Activated CD8-positive, alpha-beta memory T cell treated with anti-CD3 and anti-CD28 coated beads for 1 hour (primary cell): ENCODE results near the gene AKT3.

Experiments used
- DNase-seq, 2 donors: peaks; one replicate each; pipeline ENCODE4 v3.0.0-alpha.2; 2020; ENCODE audit warnings: low read depth in 1 of 2; ENCODE audit errors: extremely low read depth in 1 of 2

Gene AKT3

GRCh38 chr1:243493156-243494129, 356.6 kb downstream of the AKT3 start:
- no peak for DNase-seq

GRCh38 chr1:243490748-243491686, 359.0 kb downstream of the AKT3 start:
- DNase-seq: no peak

DNA sequence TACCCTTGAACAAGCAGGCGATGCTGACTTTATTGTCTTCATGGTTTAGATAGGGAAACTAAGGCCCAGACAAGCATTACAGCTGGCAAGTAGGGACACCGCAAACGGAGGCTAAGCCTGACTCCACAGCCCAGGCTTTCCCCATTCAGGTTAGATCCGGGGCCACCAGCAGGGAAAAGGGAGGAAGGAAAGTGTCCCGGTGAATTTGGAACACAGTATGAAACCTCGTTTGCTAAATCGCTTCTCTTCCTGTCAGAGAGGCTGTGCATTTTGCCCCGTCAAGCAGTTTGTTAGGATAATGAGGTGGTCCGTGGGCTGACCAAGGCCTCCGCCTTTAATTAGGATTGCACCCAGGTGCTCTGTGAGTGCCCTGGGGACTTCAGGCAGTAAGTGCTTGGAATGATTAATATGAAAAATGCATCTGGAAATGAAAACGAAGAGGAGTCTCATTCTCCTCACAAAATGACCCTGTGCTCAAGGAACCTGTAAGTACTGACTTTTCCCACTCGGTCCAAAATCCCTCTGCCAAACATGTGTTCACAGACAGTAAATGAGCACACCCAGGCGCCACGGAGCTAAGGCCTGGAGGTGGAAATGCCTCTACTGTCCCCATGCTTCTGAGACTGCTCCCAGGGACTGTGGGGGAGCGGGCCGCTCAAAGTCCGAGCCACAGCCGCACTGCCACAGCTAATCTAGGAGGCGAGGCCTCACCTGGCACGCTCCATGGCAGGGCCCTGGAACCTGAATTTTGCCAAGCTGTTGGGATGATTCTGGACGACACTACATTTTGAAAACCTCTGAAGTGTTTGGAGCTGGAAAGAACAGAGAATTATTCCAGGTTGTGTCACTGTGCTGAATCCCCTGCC, 360.1 kb downstream of the AKT3 start:
- no peak for DNase-seq

GRCh38 chr1:243489158-243489527, 360.9 kb downstream of the AKT3 start:
- DNase-seq: no peak

DNA sequence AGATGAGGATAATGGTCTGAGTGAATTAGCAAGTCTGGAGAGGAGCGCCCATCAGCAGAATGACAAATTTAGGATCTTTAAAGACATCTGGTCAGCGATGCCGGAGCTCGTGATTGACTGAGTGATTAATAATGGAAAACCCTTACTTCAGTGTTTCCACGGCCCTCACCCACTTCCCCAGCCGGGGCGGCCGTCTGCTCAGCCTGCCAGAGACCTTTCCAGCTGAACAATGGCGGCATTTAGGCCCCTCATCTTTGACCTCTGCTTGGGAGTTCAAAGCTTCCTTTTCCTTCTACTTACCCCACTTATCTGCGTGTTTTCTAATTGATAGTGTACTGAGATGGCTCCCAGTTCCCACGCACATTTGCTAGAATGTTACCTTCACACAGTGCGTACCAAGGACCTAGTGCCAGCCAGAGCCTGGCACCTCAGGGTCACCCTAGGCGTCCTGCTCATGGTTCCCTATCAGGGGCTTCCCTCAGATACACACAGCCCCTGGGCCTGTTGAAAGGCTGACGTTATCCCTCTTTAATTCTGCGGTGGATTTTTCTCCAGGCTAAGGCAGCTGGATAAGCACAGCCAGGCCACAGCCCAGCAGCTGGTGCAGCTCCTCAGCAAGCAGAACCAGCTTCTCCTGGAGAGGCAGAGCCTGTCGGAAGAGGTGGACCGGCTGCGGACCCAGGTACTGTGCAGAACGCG, 361.4 kb downstream of the AKT3 start:
- DNase-seq: no peak

GRCh38 chr1:243487649-243488227, 362.3 kb downstream of the AKT3 start:
- no peak for DNase-seq

- DNase-seq: no peak
These were observed 362.9 kb downstream of the AKT3 start for GRCh38 chr1:243487036-243487648.

DNA sequence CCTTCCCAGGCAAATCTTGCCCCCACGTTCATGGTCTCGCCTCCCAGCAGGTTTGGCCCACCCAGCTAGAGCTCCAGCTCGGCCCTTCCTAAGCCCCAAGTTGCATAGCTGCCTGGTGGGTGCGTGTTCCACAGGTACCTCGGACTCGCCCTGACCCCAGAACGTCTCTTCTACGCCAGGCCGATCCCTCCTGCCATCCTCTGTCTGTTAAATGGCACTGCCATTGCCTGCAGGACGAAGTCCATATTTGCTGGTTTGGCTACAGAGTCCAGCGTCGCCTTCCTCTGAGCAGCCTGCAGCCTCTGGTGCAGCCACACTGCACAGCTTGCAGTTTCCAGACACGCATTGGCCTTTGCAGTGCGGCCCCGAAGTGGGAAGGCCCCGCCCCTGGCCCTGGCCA, 366.1 kb downstream of the AKT3 start:
- DNase-seq: no peak

DNA sequence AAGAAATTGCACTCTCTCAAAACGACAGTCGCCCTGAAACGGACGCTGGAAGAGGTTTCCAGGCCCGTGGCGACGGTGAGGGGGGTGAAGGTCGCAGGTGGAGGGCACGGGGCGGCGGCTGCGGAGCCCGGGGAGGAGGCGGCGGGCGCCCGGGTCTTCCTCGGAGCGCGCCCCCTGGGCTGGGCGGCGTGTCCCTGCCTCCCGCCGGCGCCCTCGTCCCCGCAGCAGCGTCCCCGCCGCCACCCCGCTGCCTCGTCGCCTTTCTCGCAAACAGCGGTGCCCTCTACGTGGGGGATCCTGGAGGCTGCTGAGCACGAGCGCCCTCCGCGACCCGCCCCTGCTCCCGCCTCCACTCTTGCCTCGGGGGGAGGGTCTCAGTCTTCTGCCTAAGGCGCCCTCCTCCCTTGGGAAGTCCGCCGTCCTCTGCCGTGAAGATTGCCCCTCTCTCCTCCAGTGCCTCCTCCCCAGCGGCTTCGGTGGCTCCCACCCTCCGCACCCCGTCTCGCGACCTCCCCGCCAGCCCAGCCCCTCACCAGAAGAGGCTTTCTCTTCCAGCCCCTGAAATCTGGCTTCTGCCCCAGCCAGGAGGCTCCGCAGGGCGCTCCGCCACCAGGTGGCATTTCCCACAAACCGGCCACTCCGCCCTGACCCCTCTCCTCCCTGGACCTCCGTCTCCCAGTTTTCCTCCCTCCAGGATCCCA, 366.8 kb downstream of the AKT3 start:
- no peak for DNase-seq

DNA sequence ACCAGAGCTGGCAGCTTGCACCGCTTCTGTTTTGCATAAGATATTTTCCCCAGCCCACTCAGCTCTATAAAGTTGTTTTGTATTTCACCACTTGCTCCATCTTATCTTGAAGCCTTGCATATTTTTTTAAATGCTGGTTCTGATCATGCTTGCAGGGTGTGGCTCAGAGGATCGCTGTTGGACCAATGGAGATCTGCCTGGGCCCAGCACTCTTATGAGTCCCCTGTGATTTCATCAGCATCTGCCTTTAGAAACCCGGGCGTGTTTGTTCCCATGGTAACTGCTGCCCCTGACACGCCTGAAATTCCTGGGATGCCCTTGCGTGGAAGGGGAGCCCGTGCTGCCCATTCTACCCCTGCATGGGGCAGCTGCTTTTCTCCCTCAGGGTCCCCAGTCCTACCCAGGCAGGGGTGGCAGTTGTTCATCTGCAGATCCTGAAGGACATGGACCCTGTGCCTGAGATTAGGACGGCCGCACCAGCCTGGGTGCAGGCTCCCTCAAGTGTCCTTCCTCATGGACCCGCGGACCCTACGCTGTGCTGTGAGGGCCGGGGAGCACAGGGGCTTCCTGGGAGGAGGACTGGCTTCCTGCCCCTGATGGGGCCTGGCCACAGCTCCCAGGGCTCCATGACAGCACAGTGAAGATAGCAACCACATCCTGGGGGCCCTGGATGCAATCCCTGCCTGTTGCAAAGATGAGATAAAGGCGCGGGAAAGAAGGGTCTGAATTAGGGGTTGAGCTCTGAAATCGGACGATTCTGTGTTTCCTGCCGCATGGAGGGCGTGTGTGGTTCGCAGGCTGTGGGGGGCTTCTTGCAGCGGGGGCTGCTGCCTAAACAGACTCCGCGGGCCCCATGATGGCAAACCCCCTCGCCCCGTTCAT, 367.7 kb downstream of the AKT3 start:
- no peak for DNase-seq

DNA sequence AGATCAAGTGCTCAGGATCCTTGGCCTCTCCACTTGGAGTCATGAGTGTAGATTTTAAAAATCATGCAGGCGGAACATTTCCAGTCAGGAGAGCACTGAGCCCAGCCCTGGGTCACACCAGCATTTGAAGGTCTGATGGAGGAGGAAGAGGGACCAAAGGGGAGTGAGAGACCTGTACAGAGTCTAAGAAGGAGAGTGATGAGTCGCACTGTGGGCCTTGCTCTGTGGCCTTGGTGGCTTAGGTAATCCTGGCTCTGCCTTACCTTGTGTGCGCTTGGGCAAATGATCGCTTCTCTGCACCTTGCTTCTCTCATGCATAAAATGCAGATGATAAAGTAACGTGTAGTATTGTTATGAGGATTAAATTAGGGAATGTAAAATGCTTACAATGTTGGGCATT, 368.9 kb downstream of the AKT3 start:
- DNase-seq: no peak

GRCh38 chr1:243477731-243478290, 372.2 kb downstream of the AKT3 start:
- no peak for DNase-seq

DNA sequence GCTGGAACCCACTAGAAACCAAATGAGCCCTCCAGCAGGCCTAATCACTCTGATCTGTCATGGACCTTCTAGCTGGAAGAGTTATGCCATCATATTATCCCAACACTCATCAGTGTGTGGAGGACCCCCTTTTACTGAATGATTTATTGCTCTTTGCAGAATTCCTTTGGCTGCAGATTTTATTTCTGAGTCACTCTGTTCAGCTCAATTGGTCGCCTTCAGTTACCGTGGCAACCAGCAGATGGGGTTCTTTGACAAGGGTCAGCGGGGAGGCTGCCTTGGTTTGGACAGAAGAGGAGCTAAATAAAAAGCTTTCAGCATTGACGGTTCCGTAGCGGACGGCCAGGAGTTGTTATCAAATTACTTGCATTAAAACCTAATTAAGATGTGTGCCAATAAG, 374.1 kb downstream of the AKT3 start:
- DNase-seq: no peak

DNA sequence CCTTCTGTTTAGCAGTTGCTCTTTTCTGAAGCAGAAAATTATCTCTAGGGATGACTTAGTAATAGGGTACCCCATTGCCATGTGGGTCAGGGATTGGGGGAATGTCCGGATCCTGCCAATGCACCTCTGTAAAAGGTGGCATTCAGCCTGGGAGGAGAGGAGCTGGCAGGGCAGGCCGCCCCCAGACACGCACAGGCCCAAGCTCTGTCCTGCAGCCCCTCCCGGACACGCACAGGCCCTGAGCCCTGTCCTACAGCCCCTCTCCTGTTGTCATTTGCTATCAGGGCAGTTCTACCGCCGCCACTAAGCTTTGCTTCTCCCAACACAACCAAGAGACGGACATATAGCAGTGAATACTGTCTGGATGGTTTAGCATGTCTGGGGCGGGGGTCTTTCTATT, 375.1 kb downstream of the AKT3 start:
- DNase-seq: no peak

DNA sequence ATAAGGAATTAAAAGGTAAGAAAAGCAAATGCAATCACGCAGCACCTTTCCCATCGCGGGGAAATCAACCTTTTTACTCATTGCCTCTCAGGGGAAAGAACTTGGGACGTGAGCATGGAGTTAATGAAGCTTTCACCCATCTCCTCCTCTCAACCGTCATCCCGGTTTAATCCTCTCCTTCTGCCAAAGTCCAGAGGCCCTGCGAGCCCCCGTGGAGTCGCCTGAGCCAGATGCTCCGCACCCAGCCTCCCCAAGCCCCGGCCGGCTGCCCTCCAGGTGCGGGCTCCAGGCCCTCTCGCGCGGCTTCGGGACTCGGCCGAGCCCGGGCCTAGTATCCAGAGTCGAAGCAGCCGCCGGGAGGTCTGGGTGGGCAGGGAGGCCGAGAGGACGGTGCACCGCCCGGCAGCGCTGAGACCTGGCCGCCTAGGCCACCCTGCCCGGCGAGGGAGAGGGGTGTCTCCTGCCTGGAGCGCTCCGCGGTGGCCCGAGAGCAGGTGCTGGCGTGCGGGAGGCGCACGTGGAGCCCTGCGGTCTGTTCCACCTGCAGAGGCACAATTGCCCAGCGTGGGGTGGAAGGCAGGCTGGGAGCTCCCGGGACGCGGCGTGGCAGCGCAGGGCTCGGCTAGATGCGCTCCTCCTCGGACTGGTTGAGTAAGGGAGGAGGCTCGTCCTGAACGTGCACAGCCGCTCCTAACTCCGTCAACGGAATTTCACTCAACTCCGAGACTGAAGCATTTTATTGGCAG, 375.7 kb downstream of the AKT3 start:
- DNase-seq: no peak

DNA sequence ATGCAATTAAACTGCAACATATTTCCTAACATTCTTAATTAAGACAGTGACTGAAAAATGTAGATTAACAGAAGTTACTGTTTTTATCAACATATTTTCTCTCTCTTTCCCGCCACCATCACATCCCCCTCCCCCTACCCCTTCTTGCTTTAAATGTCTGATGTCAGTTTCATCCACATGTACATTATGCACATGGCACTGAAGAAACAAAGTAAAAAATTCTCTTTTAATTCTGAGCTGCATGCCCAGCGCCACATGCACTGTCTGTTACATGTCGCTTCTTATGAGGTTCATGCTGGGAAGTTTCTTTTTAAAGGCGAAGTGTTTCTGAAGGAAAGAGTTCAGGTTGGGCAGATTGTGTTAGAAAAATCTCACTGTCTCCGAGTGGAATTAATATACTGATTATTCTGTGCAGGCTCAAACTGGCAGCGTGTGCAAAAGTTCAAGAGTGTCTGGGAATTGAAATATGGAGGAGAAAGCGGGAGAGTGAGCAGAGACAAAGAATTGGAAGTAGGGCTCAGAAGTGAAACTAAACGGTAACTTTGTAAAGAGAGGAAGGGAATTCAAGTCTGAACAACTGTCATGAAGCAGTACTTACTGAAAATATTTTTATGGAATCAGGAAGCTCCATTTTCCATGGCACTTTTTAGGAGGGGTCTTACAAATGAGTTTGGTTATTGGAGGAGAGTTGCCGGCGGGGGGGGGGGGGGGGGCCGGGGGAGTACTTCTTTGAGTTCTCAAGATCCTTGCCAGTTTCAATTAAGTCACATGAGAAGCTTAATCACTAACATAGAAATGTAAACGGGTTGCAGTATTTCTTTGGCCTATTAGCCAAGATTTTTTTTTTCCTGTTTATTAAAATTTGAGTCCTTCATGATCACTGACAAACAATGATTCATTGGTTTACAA, 376.6 kb downstream of the AKT3 start:
- no peak for DNase-seq
